Measurements from ENCODE around the gene XYLT2. TPM values are rescaled to one million over a fixed set of nuclear protein-coding genes. Genes with fewer than 3 reads are reported as not detected.

XYLT2 gene
- total and polyA plus RNA-seq, 9 of the 15 experiments (the other 6 are each of a cell fraction or from before 2014, with no cell fraction given), result 0.63 to 9.1 (median 4.3) TPM

DNA sequence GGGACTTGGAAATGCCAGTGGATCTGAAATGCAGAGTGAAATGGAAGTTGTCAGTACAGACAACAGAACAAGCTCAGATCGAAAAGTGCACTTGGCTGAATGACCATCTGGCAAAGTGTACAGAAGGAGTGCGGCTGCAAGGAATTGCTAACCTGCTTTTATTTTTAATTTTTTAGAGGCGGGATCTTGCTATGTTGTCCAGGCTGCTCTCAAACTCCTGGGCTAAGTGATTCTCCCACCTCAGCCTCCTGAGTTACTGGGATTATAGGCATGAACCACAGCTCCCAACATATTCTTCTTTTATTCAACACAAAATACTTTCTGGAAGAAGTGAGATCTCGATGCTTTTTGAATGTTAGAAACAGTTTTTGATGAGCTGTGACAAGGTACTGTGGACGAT lies 47.8 kb downstream of the XYLT2 start:
- H3K4me3 ChIP-seq, result no peak overlapping the region
- H2AFZ ChIP-seq (ENCODE audit: low read depth, low read length), result no peak overlapping the region
- no TSS peak for BruUV-seq (replicated peaks)
- in situ Hi-C loops (cut with MboI) (no loop called here), intact Hi-C loops (cut with micrococcal nuclease) (no loop called here)
- H3K27me3 ChIP-seq (ENCODE audit: control insufficient read depth in 2 of 2, insufficient read depth in 2 of 2, low read length in 2 of 2), result no peaks in the 10 kb centered on the region
- 95% methylated on average over 5 of the region's 5 CpGs for WGBS (ENCODE audit: insufficient coverage, low coverage, missing lambda C conversion rate)
- H3K79me2 ChIP-seq (ENCODE audit: control insufficient read depth, insufficient read depth, low read length), result peaks cover 63% of the 10 kb centered on the region
- no peaks in the 10 kb centered on the region for H3K9me3 ChIP-seq (replicated peaks; ENCODE audit: control insufficient read depth, insufficient read depth, low read depth, low read length)
- H3K9me1 ChIP-seq (ENCODE audit: control insufficient read depth, insufficient read depth, low read length), result no peaks in the 10 kb centered on the region
- 0 out of 2 replicates have a peak, but pooled peaks cover 16% of the 10 kb centered on the region for H4K20me1 ChIP-seq (replicated peaks; ENCODE audit: control insufficient read depth, insufficient read depth, low read length)
- no peak for ATAC-seq
- CTCF ChIA-PET (ENCODE audit: low intra/inter-chr PET ratio), result no interaction called here
- POLR2A ChIA-PET, result interaction anchor here (0.6 to 6.4 kb wide), 3 partner anchors 11 to 433 kb away, joined by 3 to 129 read pairs (median 57); no protein-coding TSS in a partner anchor
- peaks cover 75% of the 10 kb centered on the region for H3K36me3 ChIP-seq (ENCODE audit: control insufficient read depth, insufficient read depth, low read length)
- TF ChIP-seq ZNF263 (CRISPR knock-in tag; IDR thresholded peaks at IDR 0.05; ENCODE audit: borderline replicate concordance), result no peak
- no peak for TF ChIP-seq ZNF696 (CRISPR knock-in tag; conservative IDR thresholded peaks at IDR 0.05)
- no peak for TF ChIP-seq HNRNPL (IDR thresholded peaks at IDR 0.05; ENCODE audit: low read depth, low read length)
- TF ChIP-seq MAFG (tag; conservative IDR thresholded peaks at IDR 0.05), result no peak
- TF ChIP-seq EP300 (IDR thresholded peaks at IDR 0.05; ENCODE audit: low read length), result no peak
- 0 out of 2 replicates have a peak, but pooled peaks have one; percentile 8 for TF ChIP-seq ZNF121 (CRISPR knock-in tag; conservative IDR thresholded peaks at IDR 0.05)
- peak; percentile 26 for TF ChIP-seq RBM25 (IDR thresholded peaks at IDR 0.05; ENCODE audit: low read depth, low read length, severe bottlenecking)
- no peak overlapping the region for H3K9ac ChIP-seq (ENCODE audit: insufficient read depth in 1 of 2, low read depth in 2 of 2, low read length in 2 of 2)
- H3K4me2 ChIP-seq (ENCODE audit: insufficient read depth, low read length), result no peak overlapping the region
- H3K27ac ChIP-seq (ENCODE audit: extremely low read depth, low read depth, low read length), result no peak overlapping the region
- DNase-seq (ENCODE audit: extremely low read depth in 1 of 4, low spot score in 3 of 4), result no peak
- FAIRE-seq, result no peak
- peaks cover 16 to 23% of the 10 kb centered on the region in 2 experiments; a peak in 4 of 5 replicates for H3K4me1 ChIP-seq (replicated peaks in 1 of 2; ENCODE audit: control insufficient read depth in 2 of 2, insufficient read depth in 2 of 2, low read length in 2 of 2)

Measured in K562 (cell line).